HL-60/S4 treated with retinoic acid at 250 ng/mL for 4 days and 3 days (cell line): ENCODE results near the gene CCNL1.

Experiments used
- in situ Hi-C: fragments of 300-500 bp; cut with MboI; formaldehyde crosslinking; loops from 2 replicates; pipeline ENCODE4 v1.7.0; 2022; ENCODE audit warnings: low sequenced_read_pairs

CCNL1 gene

GRCh38 chr3:157126365-157126764 is 33.6 kb downstream of the CCNL1 start:
- in situ Hi-C loops: no loop called here

DNA sequence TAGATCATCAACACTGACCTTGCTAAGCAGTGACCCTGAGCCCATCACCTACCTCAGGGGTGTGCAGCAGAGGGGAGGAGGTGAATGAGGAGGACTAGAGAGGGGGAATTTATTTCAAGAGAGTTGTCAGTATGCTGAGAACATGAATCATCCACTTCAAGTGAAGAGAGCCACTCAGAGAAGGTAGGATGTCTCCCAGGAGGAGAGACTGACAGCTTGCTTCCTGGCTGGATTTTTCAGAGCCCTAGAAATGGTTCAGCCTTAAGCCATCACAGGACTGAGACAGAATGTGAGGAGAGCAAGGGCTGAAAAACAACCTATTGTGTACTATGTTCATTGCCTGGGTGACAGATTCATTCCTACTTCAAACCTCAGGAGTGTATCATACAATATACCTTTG is 34.8 kb downstream of the CCNL1 start:
- in situ Hi-C loops: no loop called here

GRCh38 chr3:157123621-157124020 is 36.3 kb downstream of the CCNL1 start:
- in situ Hi-C loops: no loop called here

- in situ Hi-C loops: no loop called here
Observed at GRCh38 chr3:157122832-157123427, 37.0 kb downstream of the CCNL1 start.

DNA sequence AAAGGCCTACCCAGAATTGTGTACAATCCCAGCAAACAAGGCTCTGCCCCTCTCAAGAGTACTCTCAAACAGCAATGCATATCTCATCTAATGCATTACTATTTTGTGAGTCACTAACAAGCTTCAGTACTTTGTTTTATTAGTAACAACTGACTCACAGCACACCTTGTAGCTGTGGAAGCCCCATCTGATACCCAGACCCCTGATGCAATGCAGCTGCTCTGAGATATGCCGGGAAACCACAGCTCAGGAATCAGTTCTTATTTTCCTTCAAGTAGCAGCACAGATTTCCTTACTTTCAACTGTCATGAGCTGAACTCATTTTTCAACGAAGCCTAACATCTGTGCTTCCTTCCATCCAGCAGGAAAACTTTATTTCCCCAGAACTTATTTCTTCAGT is 37.8 kb downstream of the CCNL1 start:
- in situ Hi-C loops: no loop called here

GRCh38 chr3:157121522-157121921 is 38.4 kb downstream of the CCNL1 start:
- in situ Hi-C loops: no loop called here

DNA sequence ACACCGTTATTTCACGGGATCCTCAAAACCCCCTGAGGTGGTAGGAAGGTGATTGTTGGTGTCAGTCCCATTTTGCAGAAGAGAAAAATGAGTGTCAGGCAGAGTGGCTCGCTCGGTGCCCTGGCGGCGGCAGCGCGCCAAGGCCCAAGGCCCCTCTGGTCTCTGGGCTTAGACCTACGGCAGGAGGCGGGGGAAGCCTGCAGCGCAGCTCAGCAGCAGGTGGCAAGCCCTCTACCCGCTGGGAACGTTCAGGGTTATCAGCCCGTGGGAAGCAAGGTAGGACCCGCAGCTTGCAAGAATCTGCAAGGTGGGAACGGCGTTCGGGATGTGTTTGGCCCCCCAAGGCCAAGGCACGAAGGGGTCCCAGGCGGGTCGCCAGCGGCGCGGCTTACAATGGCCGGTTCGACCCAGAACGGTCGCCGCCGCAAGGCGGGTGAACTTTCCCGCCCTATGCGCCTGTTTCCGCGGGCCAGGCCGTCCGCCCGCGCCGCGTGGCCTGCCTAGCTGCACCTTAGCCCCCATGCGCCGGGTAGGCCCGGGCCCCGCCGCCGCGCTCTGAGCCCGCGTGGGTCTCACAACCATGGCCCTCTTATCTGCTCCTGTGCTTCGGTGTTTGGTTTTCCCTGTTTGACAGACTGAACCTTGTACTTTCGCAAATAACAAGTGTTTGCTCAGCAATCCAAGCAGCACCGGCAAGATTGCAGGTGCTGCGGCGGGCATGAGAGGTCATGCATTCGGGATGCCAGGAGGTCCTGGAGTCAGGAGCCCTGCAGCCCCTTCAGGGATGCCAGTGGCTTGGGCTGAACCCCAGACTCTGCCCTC is 39.7 kb downstream of the CCNL1 start:
- in situ Hi-C loops: no loop called here

GRCh38 chr3:157119369-157119951 is 40.5 kb downstream of the CCNL1 start:
- in situ Hi-C loops: no loop called here

- in situ Hi-C loops: no loop called here
Observed at GRCh38 chr3:157117875-157118654, 41.9 kb downstream of the CCNL1 start.

GRCh38 chr3:157117206-157117605 is 42.7 kb downstream of the CCNL1 start:
- in situ Hi-C loops: no loop called here

DNA sequence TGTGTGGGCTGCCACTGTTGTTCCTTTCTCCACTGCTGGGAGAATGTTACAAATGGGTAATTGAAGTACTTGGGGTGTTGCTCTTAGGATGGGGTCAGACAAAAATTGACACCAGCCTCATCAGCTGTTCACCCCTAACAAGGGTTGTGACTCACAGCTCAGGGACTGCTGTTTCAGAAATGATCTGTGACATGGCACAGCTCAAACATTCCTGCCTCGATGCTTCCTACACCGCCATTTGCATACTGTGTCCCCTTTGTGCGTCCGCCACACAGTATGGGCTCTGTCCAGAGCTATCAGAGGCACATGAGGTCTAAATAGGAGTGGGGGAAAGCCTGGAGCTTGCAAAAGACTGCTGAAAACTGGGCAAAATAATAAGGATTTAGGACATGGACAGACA is 43.9 kb downstream of the CCNL1 start:
- in situ Hi-C loops: no loop called here

GRCh38 chr3:157115069-157116006 is 44.6 kb downstream of the CCNL1 start:
- in situ Hi-C loops: no loop called here

- in situ Hi-C loops: no loop called here
Observed at GRCh38 chr3:157113832-157114505, 46.0 kb downstream of the CCNL1 start.

- in situ Hi-C loops: no loop called here
Observed at GRCh38 chr3:157112536-157112935, 47.4 kb downstream of the CCNL1 start.

DNA sequence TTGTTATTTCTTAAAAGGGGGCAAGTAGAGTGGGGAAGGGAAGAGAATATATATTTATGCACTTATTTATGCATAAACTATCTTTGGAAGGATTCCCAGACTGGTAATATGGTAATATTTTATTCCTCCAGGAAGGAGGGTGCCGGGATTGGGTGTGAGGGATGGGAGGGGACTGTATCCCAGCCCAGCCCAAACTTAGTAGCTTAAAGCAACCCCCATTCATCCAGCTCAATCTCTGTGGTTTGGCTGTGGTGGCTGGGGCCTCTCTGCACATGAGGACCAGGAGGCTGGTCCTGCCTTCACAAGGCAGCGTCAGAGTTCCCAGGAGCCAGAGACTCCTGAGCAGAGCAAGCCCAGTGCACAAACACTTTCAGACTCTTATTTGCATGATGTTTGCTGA is 48.4 kb downstream of the CCNL1 start:
- in situ Hi-C loops: no loop called here

- in situ Hi-C loops: no loop called here
Observed at GRCh38 chr3:157110761-157111278, 49.1 kb downstream of the CCNL1 start.

DNA sequence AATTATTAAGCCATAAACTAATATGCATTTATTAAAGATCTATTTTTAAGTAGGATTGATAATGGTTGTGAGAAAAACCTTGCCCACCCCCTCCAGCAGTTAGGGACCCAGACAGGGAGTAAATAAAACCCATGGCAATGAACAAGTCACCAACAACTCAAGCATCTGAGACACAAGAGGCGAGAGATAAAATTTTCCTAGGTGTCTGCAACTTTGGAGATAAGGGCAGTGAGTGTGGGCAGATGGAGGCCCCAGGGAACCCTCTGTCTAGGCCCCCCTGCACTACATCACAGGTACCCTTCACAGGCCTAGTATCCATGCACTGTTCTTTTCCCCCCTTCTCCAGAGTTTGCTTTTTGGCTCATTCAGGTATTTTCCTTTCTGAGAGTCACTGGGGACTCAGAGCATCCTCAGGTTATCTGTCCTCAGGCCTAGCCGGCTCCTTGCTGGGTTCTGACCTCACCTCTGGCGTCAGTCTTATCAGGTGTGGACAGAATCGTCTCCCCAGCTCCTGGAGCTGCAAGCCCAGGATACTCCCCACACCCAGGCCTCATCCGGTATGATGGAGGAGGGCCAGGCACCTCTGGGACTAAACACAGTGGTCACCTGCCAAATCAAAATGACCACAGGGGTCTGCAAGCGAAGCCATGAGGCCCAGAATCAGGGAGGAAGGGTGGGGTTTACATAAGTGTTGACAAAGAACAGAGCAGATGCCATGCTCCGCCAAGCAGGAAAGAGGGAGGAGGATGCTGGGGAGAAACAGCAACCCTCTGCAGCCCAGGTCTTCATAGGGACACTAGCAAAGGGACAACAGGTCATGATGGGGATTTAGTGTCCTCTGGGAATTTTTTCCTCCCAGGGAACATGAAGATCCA is 50.4 kb downstream of the CCNL1 start:
- in situ Hi-C loops: no loop called here

- in situ Hi-C loops: no loop called here
Observed at GRCh38 chr3:157107644-157108133, 52.3 kb downstream of the CCNL1 start.
